Measurements from ENCODE around the gene GSDME.

Gene GSDME

DNA sequence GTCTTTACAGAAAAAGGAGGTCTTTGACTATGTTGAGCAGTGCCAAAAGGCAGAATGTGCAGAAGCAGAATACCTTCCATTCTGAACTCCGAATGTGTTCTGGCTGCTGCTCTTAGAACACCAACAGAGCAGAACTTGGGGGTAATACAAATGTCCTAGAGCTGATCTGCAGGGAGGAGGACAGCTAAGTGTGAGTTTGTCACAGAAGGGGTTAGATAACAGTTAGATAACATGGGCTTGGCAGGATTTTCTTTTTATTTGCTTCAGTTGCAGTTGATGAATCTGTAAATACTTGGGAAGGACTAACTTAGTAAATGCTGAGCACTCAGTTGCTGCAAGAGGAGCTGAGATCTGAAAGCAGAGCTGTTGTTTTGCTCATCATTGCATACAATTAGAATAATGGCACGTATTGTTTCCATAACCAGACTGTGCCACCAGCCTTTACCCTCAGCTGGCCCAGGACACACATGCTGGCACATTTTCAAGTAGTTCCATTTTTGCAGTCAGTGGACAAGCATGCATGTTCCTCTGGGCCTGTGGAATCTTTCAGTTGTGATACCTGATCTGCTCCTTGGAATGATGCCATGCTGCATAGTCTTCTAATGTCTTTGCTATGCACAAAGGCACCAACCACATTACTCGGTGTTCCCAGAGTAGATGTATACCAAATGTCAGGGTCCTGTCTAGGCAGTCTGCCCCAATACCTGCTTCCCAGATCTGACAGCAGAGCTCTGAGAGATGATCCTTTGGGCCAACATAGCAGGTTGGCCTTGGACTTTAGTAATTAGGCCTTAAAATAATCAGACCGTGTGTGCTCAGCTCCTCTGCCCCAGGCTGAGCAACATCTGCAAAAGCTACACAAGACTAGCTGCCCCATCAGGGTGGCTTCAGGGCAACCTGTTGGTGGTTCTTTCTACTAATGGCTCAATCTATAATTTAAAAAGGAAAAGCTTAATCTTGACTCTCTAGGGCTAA, 55.7 kb downstream of the GSDME start:
- DNase-seq = peak; percentile 87

DNA sequence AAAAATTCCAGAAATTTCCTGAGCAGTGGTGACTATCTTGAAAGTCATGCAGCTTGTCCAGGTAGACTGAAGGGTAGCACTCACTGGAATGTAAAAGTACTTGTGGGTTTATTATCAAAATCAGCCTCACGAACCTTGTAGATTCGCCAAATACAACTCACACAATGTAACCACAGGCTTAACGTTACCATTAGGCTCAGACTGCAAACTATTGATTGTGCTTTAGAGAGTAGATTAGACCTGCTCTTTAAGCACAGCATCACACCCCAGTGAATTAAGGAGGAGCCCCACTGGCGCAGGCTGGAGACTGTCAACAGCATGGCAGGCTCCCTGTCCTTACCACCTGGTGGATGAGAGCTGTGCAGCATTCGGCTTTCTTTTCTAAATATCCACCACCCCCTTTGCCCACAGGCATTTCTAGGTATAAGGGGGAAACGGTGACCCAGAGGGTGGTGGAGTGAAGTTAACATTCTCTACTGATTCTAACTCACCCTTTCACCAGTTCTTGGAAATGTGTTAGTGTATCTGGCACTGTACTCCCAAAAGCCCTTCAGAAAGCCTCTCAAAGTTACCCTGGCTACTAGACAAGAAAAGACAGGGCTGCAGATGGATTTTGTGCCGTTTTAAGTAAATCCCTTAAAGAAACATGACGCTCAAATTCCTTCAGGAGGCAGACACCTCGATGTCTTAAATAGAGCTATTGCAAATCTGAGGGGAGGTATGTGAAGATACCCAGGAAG, 56.6 kb downstream of the GSDME start:
- no peak for DNase-seq

DNA sequence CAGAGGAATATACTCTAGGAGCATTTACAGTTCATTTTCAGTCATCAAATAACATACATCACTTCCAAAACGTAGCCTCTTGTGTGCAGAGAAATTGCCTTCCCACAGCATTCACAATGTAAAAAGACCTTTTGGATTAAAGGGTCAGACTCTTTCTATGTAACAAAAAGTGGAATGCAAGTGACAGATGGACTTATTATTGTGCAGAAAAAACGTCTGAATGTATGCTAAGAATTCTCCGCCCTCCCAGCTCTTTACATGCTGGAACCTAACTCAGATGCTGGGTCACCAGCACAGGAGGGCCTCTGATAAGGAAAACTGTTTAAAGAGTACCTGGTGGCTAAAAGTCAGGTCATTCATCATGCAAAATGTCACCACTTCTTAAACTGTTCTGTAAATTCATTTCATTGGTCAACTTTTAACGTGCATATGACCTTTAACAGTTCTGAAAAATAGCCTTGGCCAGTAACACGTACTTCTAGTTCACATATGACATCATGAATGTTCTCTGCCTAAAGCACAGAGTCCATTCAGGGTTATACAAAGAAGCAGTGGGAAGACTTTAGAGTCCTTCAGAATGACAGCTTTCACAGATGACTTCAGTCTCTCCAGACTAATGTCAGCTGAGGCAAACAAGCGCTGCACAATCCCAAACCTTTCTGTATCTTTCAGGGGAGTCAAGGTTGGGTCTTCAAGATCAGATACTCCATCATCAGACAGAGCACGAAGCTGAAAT, 58.6 kb downstream of the GSDME start:
- no peak for DNase-seq

DNA sequence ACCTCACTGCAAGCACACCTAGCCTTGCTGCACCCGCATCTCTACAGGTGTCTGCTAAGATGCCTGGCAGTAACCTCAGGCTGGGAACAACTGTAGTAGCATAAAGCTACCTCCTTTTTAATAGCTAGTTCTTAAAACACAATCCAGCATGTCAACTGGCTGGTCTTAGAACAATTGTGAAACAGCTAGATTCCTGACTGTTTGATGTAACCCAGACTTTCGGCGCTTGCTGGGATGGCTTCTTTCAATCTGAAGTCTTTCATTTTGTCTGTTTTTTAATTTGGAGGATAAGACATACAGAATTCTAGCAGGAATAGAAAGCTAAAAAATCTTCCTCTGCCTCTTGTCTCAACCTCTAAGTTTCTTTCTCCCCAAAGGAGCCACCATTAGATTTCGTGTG, 59.8 kb downstream of the GSDME start:
- no peak for DNase-seq

GRCh38 chr7:24692592-24692991, 64.7 kb downstream of the GSDME start:
- no peak for DNase-seq

DNA sequence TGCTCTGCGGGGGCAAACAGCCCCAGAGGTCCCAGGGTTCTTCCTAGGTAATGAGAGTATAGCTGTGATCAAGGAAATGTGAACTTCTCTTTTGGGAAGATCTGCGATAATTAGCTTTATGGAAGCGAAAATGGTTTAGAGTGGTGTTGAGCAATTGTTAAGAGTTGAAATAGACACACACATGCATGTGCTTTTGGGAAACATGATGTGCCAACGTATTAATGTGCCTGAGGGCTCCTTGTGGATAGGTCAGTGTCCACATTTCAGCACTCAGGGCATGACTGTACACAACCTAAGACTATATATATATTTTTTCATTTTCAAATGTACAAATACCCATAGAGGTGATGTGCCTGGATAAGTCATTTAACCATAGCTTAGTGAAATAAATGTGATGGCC, 67.0 kb downstream of the GSDME start:
- no peak for DNase-seq

GRCh38 chr7:24685708-24686107, 71.6 kb downstream of the GSDME start:
- no peak for DNase-seq

DNA sequence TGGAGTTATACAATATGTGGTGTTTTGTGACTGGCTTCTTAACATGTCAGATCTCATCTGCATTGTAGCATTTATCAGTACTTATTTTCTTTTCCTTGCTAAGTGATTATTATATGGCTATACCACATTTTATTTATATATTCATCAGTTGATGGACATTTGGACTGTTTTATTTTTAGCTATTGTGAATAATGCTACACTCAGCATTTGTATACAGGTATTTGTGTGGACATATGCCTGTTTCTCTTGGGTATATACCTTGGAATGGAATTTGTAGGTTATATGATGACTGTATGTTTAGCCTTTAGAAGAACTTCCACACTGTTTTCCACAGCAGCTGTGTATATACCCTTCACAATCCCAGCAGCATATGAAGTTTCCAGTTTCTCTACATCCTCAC, 86.5 kb downstream of the GSDME start:
- no peak for DNase-seq

- DNase-seq = peak; percentile 16
These were observed 87.2 kb downstream of the GSDME start for GRCh38 chr7:24669971-24670591.

DNA sequence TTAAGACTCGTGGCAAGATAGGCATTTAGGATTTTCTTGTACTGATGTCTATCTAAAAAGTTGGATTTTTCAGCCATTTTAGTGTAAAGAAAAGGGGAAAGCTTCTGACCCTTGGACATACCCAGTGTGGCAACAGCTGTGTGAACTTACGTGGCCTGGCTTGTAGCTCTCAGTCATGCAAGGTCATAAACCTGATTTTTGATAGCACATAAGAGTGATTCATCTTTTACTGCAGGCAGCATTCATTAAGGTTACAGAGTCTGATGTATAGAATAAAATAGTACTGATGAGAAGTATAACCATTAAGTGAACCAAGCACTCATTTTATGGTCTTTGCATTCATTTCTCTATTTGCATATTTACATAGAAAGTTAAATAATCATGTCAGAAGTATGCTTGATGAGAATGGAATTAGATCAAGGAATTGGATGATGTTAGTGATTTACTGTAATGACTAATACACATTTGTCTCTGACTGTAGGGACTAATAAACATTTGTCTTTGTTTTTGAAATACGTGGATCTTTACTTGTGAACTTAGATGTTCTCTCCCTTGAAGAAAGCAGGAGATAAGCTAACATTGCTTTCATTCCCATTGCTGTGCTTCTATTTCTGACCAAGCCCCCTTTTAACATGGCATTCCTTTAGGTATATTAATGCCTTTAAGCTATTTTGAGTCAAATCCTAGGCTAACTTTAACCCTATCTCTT, 88.2 kb downstream of the GSDME start:
- no peak for DNase-seq

DNA sequence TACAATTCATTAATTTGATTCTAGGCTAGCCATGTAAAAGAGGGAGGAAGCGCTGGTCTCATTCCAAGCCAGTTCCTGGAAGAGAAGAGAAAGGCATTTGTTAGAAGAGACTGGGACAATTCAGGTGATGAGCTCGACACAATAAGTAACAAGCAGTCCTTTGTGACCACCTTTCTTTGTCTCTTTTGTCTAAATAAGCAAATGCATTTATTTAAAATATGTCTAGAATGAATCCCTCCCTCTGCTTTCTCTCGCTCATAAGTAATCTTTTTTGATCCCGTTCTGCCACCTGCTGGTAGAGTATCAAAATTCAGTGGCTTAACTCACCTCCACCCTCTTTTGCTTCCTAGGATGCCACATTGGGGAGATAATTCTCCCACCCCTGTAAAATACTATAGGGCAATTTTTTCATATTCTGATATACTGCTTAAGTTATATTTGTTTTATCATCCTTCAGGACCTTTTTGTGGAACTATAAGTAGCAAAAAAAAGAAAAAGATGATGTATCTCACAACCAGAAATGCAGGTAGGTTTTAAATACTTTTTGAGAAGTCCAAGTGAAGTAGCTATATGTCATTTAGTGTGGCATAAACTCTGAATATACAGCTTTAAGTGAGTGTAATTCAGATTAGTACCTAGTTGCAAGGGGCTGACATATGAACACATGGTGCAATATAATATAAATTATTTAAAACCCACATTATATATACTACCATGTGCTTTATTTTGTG, 91.5 kb downstream of the GSDME start:
- peak; percentile 52 for DNase-seq

DNA sequence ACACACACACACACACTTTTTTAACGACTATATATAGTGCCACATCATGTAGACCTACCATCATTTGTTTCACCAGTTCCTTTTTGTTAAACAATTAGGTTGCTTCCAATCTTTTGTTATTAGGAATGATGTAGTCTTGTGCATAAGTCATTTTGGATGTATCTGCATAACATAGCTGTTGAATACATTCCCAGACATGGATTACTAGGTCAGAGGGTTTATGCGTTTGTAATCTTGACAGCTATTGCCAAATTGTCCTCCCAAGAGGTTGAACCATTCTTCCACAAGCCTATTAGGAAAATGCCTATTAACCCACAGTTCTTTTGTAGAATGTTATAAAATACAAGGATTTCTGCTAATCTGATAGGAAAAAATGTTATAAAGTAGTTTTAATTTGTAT, 96.7 kb downstream of the GSDME start:
- no peak for DNase-seq

- no peak for DNase-seq
These were observed 97.8 kb downstream of the GSDME start for GRCh38 chr7:24659505-24659904.

DNA sequence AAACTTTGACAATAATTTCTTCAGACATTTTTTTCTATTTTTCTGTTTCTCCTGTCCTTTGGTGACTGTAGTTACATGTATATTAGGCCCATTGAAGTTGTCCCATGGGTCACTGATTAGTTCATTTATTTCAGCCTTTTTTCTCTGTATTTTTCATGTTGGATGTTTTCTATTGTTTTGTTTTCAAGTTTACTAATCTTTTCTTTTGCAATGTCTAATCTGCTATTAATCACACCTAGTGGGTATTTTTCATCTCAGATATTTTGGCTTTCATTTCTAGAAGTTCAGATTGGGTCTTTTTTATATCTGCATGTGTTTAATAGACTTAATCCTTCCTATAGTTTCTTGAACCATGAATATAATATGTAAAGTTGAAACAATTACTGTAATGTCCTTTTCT, 99.3 kb downstream of the GSDME start:
- DNase-seq = no peak

DNA sequence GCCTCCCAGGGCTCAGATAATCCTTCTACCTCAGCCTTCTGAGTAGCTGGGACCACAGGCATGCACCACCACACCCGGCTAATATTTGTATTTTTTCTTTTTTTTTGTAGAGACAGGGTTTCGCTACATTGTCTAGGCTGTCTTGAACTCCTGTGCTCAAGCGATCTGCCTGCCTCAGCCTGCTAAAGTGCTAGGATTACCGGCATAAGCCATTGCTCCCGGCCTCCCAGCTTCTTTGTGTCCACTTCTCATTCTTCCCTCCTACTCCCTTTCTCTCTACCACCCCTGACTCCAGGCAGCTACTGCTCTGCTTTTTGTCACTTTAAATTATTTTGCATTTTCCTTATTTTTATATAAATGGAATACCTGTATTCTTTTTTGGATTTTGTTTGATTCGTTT, 100.7 kb downstream of the GSDME start:
- no peak for DNase-seq

GRCh38 chr7:24654305-24654704, 103.0 kb downstream of the GSDME start:
- DNase-seq = no peak

- DNase-seq = no peak
These were observed 103.8 kb downstream of the GSDME start for GRCh38 chr7:24653316-24654085.

GRCh38 chr7:24652251-24652939, 104.9 kb downstream of the GSDME start:
- DNase-seq = no peak

Measured in NCI-H2171 treated with DMSO at 0.1 percent for 48 hours (cell line).